Activated CD4-positive, alpha-beta memory T cell treated with anti-CD3 and anti-CD28 coated beads for 36 hours (primary cell): ENCODE measurements around the gene PNPLA2. TPM values are rescaled to one million over a fixed set of nuclear protein-coding genes. Genes with fewer than 3 reads are reported as not detected.

ENCODE experiments used
- CTCF ChIA-PET: fragments of 350-600 bp; sonication (Branson Sonifier 250); formaldehyde crosslinking; loops from one replicate; lab custom pipeline; 2021; ENCODE audit warnings: antibody characterized with exemption, inconsistent platforms; lab: Charles Lee
- POLR2A ChIA-PET: fragments of 350-600 bp; sonication (Branson Sonifier 250); formaldehyde crosslinking; loops from one replicate; lab custom pipeline; 2021; ENCODE audit warnings: antibody characterized with exemption; lab: Charles Lee
- DNase-seq: peaks from one replicate; pipeline ENCODE4 v3.0.0-alpha.2; 2020
- H3K27ac Mint-ChIP-seq: one replicate; pipeline ENCODE4 v1.8.0; 2021; ENCODE audit warnings: mixed read lengths
- H3K27me3 Mint-ChIP-seq: one replicate; pipeline ENCODE4 v1.8.0; 2021; ENCODE audit warnings: mixed read lengths
- H3K36me3 Mint-ChIP-seq: one replicate; pipeline ENCODE4 v1.8.0; 2021; ENCODE audit warnings: mixed read lengths
- H3K4me1 Mint-ChIP-seq: one replicate; pipeline ENCODE4 v1.8.0; 2021; ENCODE audit warnings: low read depth, mixed read lengths
- H3K4me3 Mint-ChIP-seq: one replicate; pipeline ENCODE4 v1.8.0; 2021; ENCODE audit warnings: mild to moderate bottlenecking, mixed read lengths
- H3K9me3 Mint-ChIP-seq: one replicate; pipeline ENCODE4 v1.8.0; 2021; ENCODE audit warnings: mixed read lengths
- intact Hi-C: fragments of 100-400 bp; cut with micrococcal nuclease; formaldehyde crosslinking; loops from one replicate; pipeline ENCODE4 v1.15.1; 2023
- total RNA-seq, 2 experiments: library from RNA; stranded (reverse); gene quantifications; one replicate each; pipeline ENCODE4 v1.2.3, GENCODE V29; 2021

PNPLA2 gene
- total RNA-seq, 2 experiments from 2014 or later: 33.2 to 35.0 TPM

GRCh38 chr11:813072-813455 is 5.7 kb upstream of the PNPLA2 start:
- Mint-ChIP-seq H3K27ac (no peak overlapping the region), H3K4me3 (no peak overlapping the region), H3K27me3 (no peaks in the 10 kb centered on the region), H3K36me3 (peaks cover 33% of the 10 kb centered on the region), H3K4me1 (peaks cover 23% of the 10 kb centered on the region), H3K9me3 (no peaks in the 10 kb centered on the region)
- intact Hi-C loops: no loop called here
- ChIA-PET CTCF (no interaction called here), POLR2A (interaction anchor here (0.8 to 1.7 kb wide), 2 partner anchors 11 to 28 kb away, joined by 3 read pairs; no protein-coding TSS in a partner anchor)
- no peak for DNase-seq

- Mint-ChIP-seq H3K9me3 (no peaks in the 10 kb centered on the region), H3K27ac (no peak overlapping the region), H3K4me3 (no peak overlapping the region), H3K4me1 (peaks cover 25% of the 10 kb centered on the region), H3K27me3 (no peaks in the 10 kb centered on the region), H3K36me3 (peaks cover 33% of the 10 kb centered on the region)
- no peak for DNase-seq
- POLR2A ChIA-PET: interaction anchor here (1.7 kb wide), 1 partner anchor 11 kb away, joined by 3 read pairs; no protein-coding TSS in a partner anchor
- CTCF ChIA-PET: no interaction called here
- intact Hi-C loops: no loop called here
These were observed 5.1 kb upstream of the PNPLA2 start for GRCh38 chr11:813456-814096.

- DNase-seq: no peak
- no peak overlapping the region for H3K4me3 Mint-ChIP-seq
- intact Hi-C loops: no loop called here
- peaks cover 26% of the 10 kb centered on the region for H3K36me3 Mint-ChIP-seq
- POLR2A ChIA-PET: no interaction called here
- CTCF ChIA-PET: no interaction called here
- no peak overlapping the region for H3K27ac Mint-ChIP-seq
- H3K27me3 Mint-ChIP-seq: no peaks in the 10 kb centered on the region
- peaks cover 30% of the 10 kb centered on the region for H3K4me1 Mint-ChIP-seq
- H3K9me3 Mint-ChIP-seq: no peaks in the 10 kb centered on the region
These were observed 2.9 kb upstream of the PNPLA2 start for GRCh38 chr11:815675-816432.

GRCh38 chr11:816433-816779 is 2.3 kb upstream of the PNPLA2 start:
- peaks cover 28% of the 10 kb centered on the region for H3K4me1 Mint-ChIP-seq
- CTCF ChIA-PET: no interaction called here
- no peaks in the 10 kb centered on the region for H3K27me3 Mint-ChIP-seq
- POLR2A ChIA-PET: no interaction called here
- H3K9me3 Mint-ChIP-seq: no peaks in the 10 kb centered on the region
- intact Hi-C loops: no loop called here
- H3K36me3 Mint-ChIP-seq: peaks cover 20% of the 10 kb centered on the region
- no peak for DNase-seq
- H3K27ac Mint-ChIP-seq: no peak overlapping the region
- no peak overlapping the region for H3K4me3 Mint-ChIP-seq

- intact Hi-C loops: loop anchor here (1.0 kb wide), 1 partner anchor 10 kb away; the partner anchor contains the start of gene RPLP2
- H3K9me3 Mint-ChIP-seq: no peaks in the 10 kb centered on the region
- CTCF ChIA-PET: interaction anchor here (0.6 to 1.0 kb wide), 3 partner anchors 11 to 106 kb away, joined by 3 to 4 read pairs (median 3); partner anchors contain the start of gene PIDD1
- H3K27me3 Mint-ChIP-seq: no peaks in the 10 kb centered on the region
- peak; percentile 92 for DNase-seq
- peak overlapping the region; percentile 79 for H3K4me3 Mint-ChIP-seq
- POLR2A ChIA-PET: interaction anchor here (1.0 to 2.6 kb wide), 6 partner anchors 8 to 56 kb away, joined by 3 to 14 read pairs (median 4); partner anchors contain the start of genes CD151 and RPLP2
- H3K27ac Mint-ChIP-seq: peak overlapping the region; percentile 58
- peaks cover 9% of the 10 kb centered on the region for H3K36me3 Mint-ChIP-seq
- peaks cover 14% of the 10 kb centered on the region for H3K4me1 Mint-ChIP-seq
These were observed 616 bp downstream of the PNPLA2 start for GRCh38 chr11:819129-819931.

GRCh38 chr11:819943-820649 is 1.4 kb downstream of the PNPLA2 start:
- H3K36me3 Mint-ChIP-seq: peaks cover 14% of the 10 kb centered on the region

GRCh38 chr11:820655-821511 is 2.2 kb downstream of the PNPLA2 start:
- H3K4me1 Mint-ChIP-seq: peaks cover 14% of the 10 kb centered on the region
- no peaks in the 10 kb centered on the region for H3K9me3 Mint-ChIP-seq
- H3K36me3 Mint-ChIP-seq: peaks cover 18% of the 10 kb centered on the region
- ChIA-PET POLR2A (interaction anchor here (1.0 to 2.6 kb wide), 3 partner anchors 9 to 12 kb away, joined by 3 to 14 read pairs (median 7); partner anchors contain the start of genes CD151 and RPLP2), CTCF (no interaction called here)
- peak overlapping the region; percentile 79 for H3K4me3 Mint-ChIP-seq
- no peaks in the 10 kb centered on the region for H3K27me3 Mint-ChIP-seq
- H3K27ac Mint-ChIP-seq: peak overlapping the region; percentile 38
- no peak for DNase-seq
- intact Hi-C loops: loop anchor here (1.0 kb wide), 2 partner anchors 9 to 24 kb away; no protein-coding TSS in a partner anchor

More at GRCh38 chr11:819943-820649, 1.4 kb downstream of the PNPLA2 start:
- H3K27ac Mint-ChIP-seq: peak overlapping the region; percentile 51
- peaks cover 14% of the 10 kb centered on the region for H3K4me1 Mint-ChIP-seq
- intact Hi-C loops: loop anchor here (1.0 kb wide), 3 partner anchors 10 to 23 kb away; partner anchors contain the start of gene RPLP2
- H3K27me3 Mint-ChIP-seq: no peaks in the 10 kb centered on the region
- ChIA-PET POLR2A (interaction anchor here (1.0 to 2.6 kb wide), 3 partner anchors 8 to 13 kb away, joined by 3 to 14 read pairs (median 7); partner anchors contain the start of genes CD151 and RPLP2), CTCF (no interaction called here)
- peak overlapping the region; percentile 79 for H3K4me3 Mint-ChIP-seq
- peak; percentile 94 for DNase-seq
- H3K9me3 Mint-ChIP-seq: no peaks in the 10 kb centered on the region

GRCh38 chr11:821512-822371 is 3.0 kb downstream of the PNPLA2 start:
- H3K4me3 Mint-ChIP-seq: peak overlapping the region; percentile 12
- peaks cover 18% of the 10 kb centered on the region for H3K4me1 Mint-ChIP-seq
- intact Hi-C loops: no loop called here
- ChIA-PET CTCF (no interaction called here), POLR2A (interaction anchor here (1.8 kb wide), 1 partner anchor 10 kb away, joined by 5 read pairs; no protein-coding TSS in a partner anchor)
- H3K9me3 Mint-ChIP-seq: no peaks in the 10 kb centered on the region
- H3K27ac Mint-ChIP-seq: no peak overlapping the region
- no peak for DNase-seq
- H3K36me3 Mint-ChIP-seq: peaks cover 15% of the 10 kb centered on the region
- H3K27me3 Mint-ChIP-seq: no peaks in the 10 kb centered on the region

GRCh38 chr11:823441-824291 is 5.0 kb downstream of the PNPLA2 start:
- Mint-ChIP-seq H3K36me3 (peaks cover 15% of the 10 kb centered on the region), H3K27me3 (peaks cover 13% of the 10 kb centered on the region), H3K4me3 (no peak overlapping the region), H3K9me3 (no peaks in the 10 kb centered on the region), H3K27ac (no peak overlapping the region), H3K4me1 (peaks cover 20% of the 10 kb centered on the region)
- POLR2A ChIA-PET: interaction anchor here (1.1 to 1.8 kb wide), 2 partner anchors 7 to 12 kb away, joined by 3 to 5 read pairs; no protein-coding TSS in a partner anchor
- no peak for DNase-seq
- intact Hi-C loops: no loop called here
- CTCF ChIA-PET: no interaction called here
